Erythroblast (primary cell): ENCODE measurements around the gene ABCC12.

Source experiments
- GATA1 ChIP-seq: IDR thresholded peaks from 2 replicates; pipeline ENCODE4 v1.6.1; 2011; ENCODE audit warnings: low read depth, mild to moderate bottlenecking, control low read depth, low read length, moderate library complexity
- POLR2A ChIP-seq: IDR thresholded peaks from 2 replicates; pipeline ENCODE4 v1.6.1; 2011; ENCODE audit warnings: mild to moderate bottlenecking, low read length

DNA sequence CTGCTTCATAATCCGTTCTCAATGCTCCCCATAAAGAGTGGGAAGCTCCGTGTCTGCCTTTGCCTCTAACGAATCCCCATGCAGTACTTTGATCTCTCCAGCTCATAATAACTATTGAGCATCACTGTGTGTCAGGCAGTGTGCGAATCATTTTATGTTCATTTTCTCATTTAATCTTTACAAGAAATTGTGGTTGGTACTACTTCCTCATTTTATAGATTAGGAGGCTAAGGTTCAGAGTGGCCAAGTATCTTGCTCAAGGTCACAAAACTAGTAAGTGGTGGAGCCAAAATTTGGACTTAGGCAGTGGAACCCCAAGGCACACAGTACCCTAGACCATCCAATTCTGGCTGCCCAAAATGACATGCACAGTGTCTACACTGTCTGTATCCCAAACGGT is 44.8 kb downstream of the ABCC12 start:
- TF ChIP-seq POLR2A (no peak), GATA1 (no peak)
